ENCODE data around the gene MAP4K2.

The MAP4K2 gene

GRCh38 chr11:64753019-64753379 lies 50.0 kb downstream of the MAP4K2 start:
- DNase-seq (ENCODE audit: extremely low spot score) = no peak
- CTCF ChIA-PET = interaction anchor here (0.6 kb wide), 1 partner anchor 27 kb away, joined by 3 read pairs; no protein-coding TSS in a partner anchor
- TF ChIP-seq FOXM1 (IDR thresholded peaks at IDR 0.05; ENCODE audit: borderline replicate concordance) (no peak), FOXK2 (IDR thresholded peaks at IDR 0.05) (no peak)
- POLR2A ChIA-PET = no interaction called here

- DNase-seq (ENCODE audit: extremely low spot score) = no peak
- TF ChIP-seq SUZ12 (IDR thresholded peaks at IDR 0.05) (no peak), FOXM1 (IDR thresholded peaks at IDR 0.05; ENCODE audit: borderline replicate concordance) (no peak), LEF1 (IDR thresholded peaks at IDR 0.05; ENCODE audit: borderline replicate concordance) (no peak), L3MBTL2 (conservative IDR thresholded peaks at IDR 0.05) (no peak), TARDBP (IDR thresholded peaks at IDR 0.05) (no peak), HDGF (IDR thresholded peaks at IDR 0.05; ENCODE audit: borderline replicate concordance) (no peak), PKNOX1 (IDR thresholded peaks at IDR 0.05) (no peak), BHLHE40 (IDR thresholded peaks at IDR 0.05; ENCODE audit: borderline replicate concordance) (no peak), NFRKB (IDR thresholded peaks at IDR 0.05) (no peak), FOXK2 (IDR thresholded peaks at IDR 0.05) (no peak), CTBP1 (IDR thresholded peaks at IDR 0.05; ENCODE audit: borderline replicate concordance) (no peak), ARNT (IDR thresholded peaks at IDR 0.05) (no peak), ELF4 (IDR thresholded peaks at IDR 0.05) (no peak), SP1 (IDR thresholded peaks at IDR 0.05) (no peak), FOXA1 (IDR thresholded peaks at IDR 0.05) (no peak), ZNF384 (IDR thresholded peaks at IDR 0.05) (no peak)
- ChIA-PET POLR2A (no interaction called here), CTCF (interaction anchor here (0.6 kb wide), 1 partner anchor 27 kb away, joined by 3 read pairs; no protein-coding TSS in a partner anchor)
Measured at GRCh38 chr11:64752175-64752970, 50.6 kb downstream of the MAP4K2 start.

GRCh38 chr11:64751580-64751979 lies 51.4 kb downstream of the MAP4K2 start:
- CTCF ChIA-PET = no interaction called here
- POLR2A ChIA-PET = no interaction called here
- DNase-seq (ENCODE audit: extremely low spot score) = no peak
- TF ChIP-seq FOXA1 (IDR thresholded peaks at IDR 0.05) = no peak
- no peak for TF ChIP-seq HDGF (IDR thresholded peaks at IDR 0.05; ENCODE audit: borderline replicate concordance)
- no peak for TF ChIP-seq NFRKB (IDR thresholded peaks at IDR 0.05)
- TF ChIP-seq SUZ12 (IDR thresholded peaks at IDR 0.05) = no peak
- no peak for TF ChIP-seq SP1 (IDR thresholded peaks at IDR 0.05)
- no peak for TF ChIP-seq FOXK2 (IDR thresholded peaks at IDR 0.05)
- TF ChIP-seq CTBP1 (IDR thresholded peaks at IDR 0.05; ENCODE audit: borderline replicate concordance) = no peak
- TF ChIP-seq FOXM1 (IDR thresholded peaks at IDR 0.05; ENCODE audit: borderline replicate concordance) = no peak
- no peak for TF ChIP-seq TARDBP (IDR thresholded peaks at IDR 0.05)
- no peak for TF ChIP-seq PKNOX1 (IDR thresholded peaks at IDR 0.05)
- no peak for TF ChIP-seq ZNF384 (IDR thresholded peaks at IDR 0.05)
- TF ChIP-seq ELF4 (IDR thresholded peaks at IDR 0.05) = no peak
- TF ChIP-seq BHLHE40 (IDR thresholded peaks at IDR 0.05; ENCODE audit: borderline replicate concordance) = no peak
- TF ChIP-seq ARNT (IDR thresholded peaks at IDR 0.05) = no peak
- TF ChIP-seq L3MBTL2 (conservative IDR thresholded peaks at IDR 0.05) = no peak
- no peak for TF ChIP-seq LEF1 (IDR thresholded peaks at IDR 0.05; ENCODE audit: borderline replicate concordance)

- TF ChIP-seq NFRKB (IDR thresholded peaks at IDR 0.05) (no peak), FOXK2 (IDR thresholded peaks at IDR 0.05) (no peak), PKNOX1 (IDR thresholded peaks at IDR 0.05) (no peak), ZNF384 (IDR thresholded peaks at IDR 0.05) (no peak), L3MBTL2 (conservative IDR thresholded peaks at IDR 0.05) (no peak), TARDBP (IDR thresholded peaks at IDR 0.05) (no peak), SUZ12 (IDR thresholded peaks at IDR 0.05) (no peak)
- DNase-seq (ENCODE audit: extremely low spot score) = no peak
- POLR2A ChIA-PET = no interaction called here
- CTCF ChIA-PET = no interaction called here
Measured at GRCh38 chr11:64751136-64751535, 51.9 kb downstream of the MAP4K2 start.

GRCh38 chr11:64750361-64751054 lies 52.5 kb downstream of the MAP4K2 start:
- ChIA-PET POLR2A (no interaction called here), CTCF (no interaction called here)
- no peak for TF ChIP-seq FOXM1 (IDR thresholded peaks at IDR 0.05; ENCODE audit: borderline replicate concordance)
- TF ChIP-seq HDGF (IDR thresholded peaks at IDR 0.05; ENCODE audit: borderline replicate concordance) = no peak
- no peak for TF ChIP-seq ZNF384 (IDR thresholded peaks at IDR 0.05)
- TF ChIP-seq L3MBTL2 (conservative IDR thresholded peaks at IDR 0.05) = no peak
- TF ChIP-seq SUZ12 (IDR thresholded peaks at IDR 0.05) = no peak
- no peak for TF ChIP-seq ARNT (IDR thresholded peaks at IDR 0.05)
- no peak for TF ChIP-seq LEF1 (IDR thresholded peaks at IDR 0.05; ENCODE audit: borderline replicate concordance)
- TF ChIP-seq SP1 (IDR thresholded peaks at IDR 0.05) = no peak
- TF ChIP-seq NFRKB (IDR thresholded peaks at IDR 0.05) = no peak
- TF ChIP-seq PKNOX1 (IDR thresholded peaks at IDR 0.05) = no peak
- no peak for TF ChIP-seq ELF4 (IDR thresholded peaks at IDR 0.05)
- no peak for TF ChIP-seq FOXA1 (IDR thresholded peaks at IDR 0.05)
- TF ChIP-seq CTBP1 (IDR thresholded peaks at IDR 0.05; ENCODE audit: borderline replicate concordance) = no peak
- no peak for TF ChIP-seq BHLHE40 (IDR thresholded peaks at IDR 0.05; ENCODE audit: borderline replicate concordance)
- no peak for TF ChIP-seq TARDBP (IDR thresholded peaks at IDR 0.05)
- no peak for DNase-seq (ENCODE audit: extremely low spot score)
